Parathyroid adenoma (tissue), 2 donors: ENCODE measurements around the gene PKN1.

ENCODE experiments used
- H2AFZ ChIP-seq: fragments of 300-600 bp; sonication (generic); one replicate; pipeline ENCODE4 v1.7.0; 2017; ENCODE audit warnings: antibody characterized with exemption, mild to moderate bottlenecking
- H3K27ac ChIP-seq: fragments of 300-600 bp; sonication (generic); one replicate; pipeline ENCODE4 v1.7.0; 2017
- H3K27me3 ChIP-seq: fragments of 300-600 bp; sonication (generic); one replicate; pipeline ENCODE4 v1.7.0; 2017; ENCODE audit warnings: low read length; ENCODE audit not compliant: control insufficient read depth, insufficient read depth
- H3K36me3 ChIP-seq: fragments of 300-600 bp; sonication (generic); one replicate; pipeline ENCODE4 v1.7.0; 2017; ENCODE audit warnings: low read length; ENCODE audit not compliant: control insufficient read depth, insufficient read depth
- H3K4me1 ChIP-seq: fragments of 300-600 bp; sonication (generic); one replicate; pipeline ENCODE4 v1.7.0; 2017; ENCODE audit warnings: control low read depth
- H3K4me2 ChIP-seq: fragments of 300-600 bp; sonication (generic); one replicate; pipeline ENCODE4 v1.7.0; 2017; ENCODE audit warnings: low read length
- H3K4me3 ChIP-seq: fragments of 300-600 bp; sonication (generic); one replicate; pipeline ENCODE4 v1.7.0; 2017; ENCODE audit warnings: low read depth, low read length
- H3K79me2 ChIP-seq: fragments of 300-600 bp; sonication (generic); one replicate; pipeline ENCODE4 v1.7.0; 2017; ENCODE audit warnings: control low read depth
- H3K9ac ChIP-seq: fragments of 300-600 bp; sonication (generic); one replicate; pipeline ENCODE4 v1.7.0; 2017; ENCODE audit warnings: mild to moderate bottlenecking
- H3K9me3 ChIP-seq: fragments of 300-600 bp; sonication (generic); one replicate; pipeline ENCODE4 v1.7.0; 2017; ENCODE audit warnings: low read length; ENCODE audit not compliant: control insufficient read depth
- TF ChIP-seq, protein P1 (sequence below): fragments of 300-600 bp; sonication (generic); IDR thresholded peaks from one replicate; pipeline ENCODE4 v1.7.0; 2017; ENCODE audit warnings: antibody characterized with exemption, mild to moderate bottlenecking
- donor health status: primary hyperparathyroidism.

Gene PKN1

DNA sequence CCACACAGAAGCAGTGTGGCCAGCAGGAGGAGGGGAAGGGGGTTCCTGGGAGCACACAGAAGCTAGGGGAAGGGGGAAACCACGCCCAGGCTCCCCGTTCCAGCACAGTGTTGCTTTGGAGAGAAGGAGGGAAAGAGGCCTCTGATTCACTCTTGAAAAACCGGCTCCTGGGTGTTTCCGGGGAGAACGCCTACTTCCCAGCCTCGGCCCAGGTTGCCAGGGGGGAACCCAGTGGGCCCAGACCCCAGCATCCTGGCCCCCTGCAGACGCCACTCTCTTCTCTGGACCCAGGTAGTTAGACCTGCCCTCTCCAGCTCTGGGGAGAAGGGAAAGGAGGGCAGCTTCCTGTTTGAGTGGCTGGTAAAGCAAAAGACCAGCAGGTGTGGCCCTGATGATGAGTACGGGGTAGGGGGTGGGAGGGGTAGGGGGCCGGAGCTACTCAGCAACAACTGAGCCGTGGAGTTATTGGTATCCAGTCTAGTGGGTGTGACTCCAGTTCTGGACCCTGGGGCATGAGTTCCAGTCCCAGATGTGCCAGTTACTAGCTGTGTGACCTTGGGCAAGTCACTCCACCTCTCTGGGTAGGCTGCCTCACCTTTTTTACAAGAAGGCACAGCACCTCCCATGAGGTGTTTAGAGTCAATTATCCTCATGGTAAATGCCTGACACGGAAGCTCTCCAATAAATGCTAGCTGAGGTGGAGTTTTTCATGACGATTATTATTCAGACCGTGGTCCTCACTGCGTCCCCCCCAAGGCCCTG, 62.0 kb downstream of the PKN1 start:
- Histone ChIP-seq H3K27ac (no peak overlapping the region), H3K4me3 (peak overlapping the region; percentile 69), H3K4me1 (peaks cover 12% of the 10 kb centered on the region), H3K9me3 (no peaks in the 10 kb centered on the region), H2AFZ (peak overlapping the region; percentile 26), H3K27me3 (no peaks in the 10 kb centered on the region), H3K79me2 (peaks cover 3% of the 10 kb centered on the region), H3K9ac (no peak overlapping the region), H3K4me2 (peak overlapping the region; percentile 72), H3K36me3 (no peaks in the 10 kb centered on the region)
- TF ChIP-seq, protein P1, sequence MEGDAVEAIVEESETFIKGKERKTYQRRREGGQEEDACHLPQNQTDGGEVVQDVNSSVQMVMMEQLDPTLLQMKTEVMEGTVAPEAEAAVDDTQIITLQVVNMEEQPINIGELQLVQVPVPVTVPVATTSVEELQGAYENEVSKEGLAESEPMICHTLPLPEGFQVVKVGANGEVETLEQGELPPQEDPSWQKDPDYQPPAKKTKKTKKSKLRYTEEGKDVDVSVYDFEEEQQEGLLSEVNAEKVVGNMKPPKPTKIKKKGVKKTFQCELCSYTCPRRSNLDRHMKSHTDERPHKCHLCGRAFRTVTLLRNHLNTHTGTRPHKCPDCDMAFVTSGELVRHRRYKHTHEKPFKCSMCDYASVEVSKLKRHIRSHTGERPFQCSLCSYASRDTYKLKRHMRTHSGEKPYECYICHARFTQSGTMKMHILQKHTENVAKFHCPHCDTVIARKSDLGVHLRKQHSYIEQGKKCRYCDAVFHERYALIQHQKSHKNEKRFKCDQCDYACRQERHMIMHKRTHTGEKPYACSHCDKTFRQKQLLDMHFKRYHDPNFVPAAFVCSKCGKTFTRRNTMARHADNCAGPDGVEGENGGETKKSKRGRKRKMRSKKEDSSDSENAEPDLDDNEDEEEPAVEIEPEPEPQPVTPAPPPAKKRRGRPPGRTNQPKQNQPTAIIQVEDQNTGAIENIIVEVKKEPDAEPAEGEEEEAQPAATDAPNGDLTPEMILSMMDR, result no peak

DNA sequence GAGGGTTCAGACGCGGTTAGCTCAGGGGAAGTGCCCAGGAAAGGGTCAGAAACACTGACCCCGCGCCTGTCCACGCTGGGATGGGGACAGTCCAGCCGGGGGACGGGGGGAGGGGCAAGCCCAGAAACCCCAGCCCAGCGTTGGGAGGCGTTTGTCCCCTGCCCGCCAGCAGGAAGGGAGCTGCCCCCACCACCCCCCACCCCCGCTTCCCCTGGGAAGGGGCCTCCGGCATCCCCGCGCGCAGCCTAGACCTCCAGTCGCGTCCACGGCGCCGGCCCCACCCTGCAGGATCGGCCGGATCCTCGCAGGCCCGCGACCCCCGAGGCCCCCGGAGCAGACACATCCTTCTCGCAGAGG, 62.5 kb downstream of the PKN1 start:
- H2AFZ ChIP-seq, result peak overlapping the region; percentile 26
- H3K27ac ChIP-seq, result no peak overlapping the region
- H3K4me1 ChIP-seq, result peaks cover 12% of the 10 kb centered on the region
- no peak overlapping the region for H3K9ac ChIP-seq
- peaks cover 3% of the 10 kb centered on the region for H3K79me2 ChIP-seq
- H3K27me3 ChIP-seq, result no peaks in the 10 kb centered on the region
- peak overlapping the region; percentile 72 for H3K4me2 ChIP-seq
- TF ChIP-seq, protein P1, result no peak
- no peaks in the 10 kb centered on the region for H3K9me3 ChIP-seq
- H3K4me3 ChIP-seq, result peak overlapping the region; percentile 69
- no peaks in the 10 kb centered on the region for H3K36me3 ChIP-seq

DNA sequence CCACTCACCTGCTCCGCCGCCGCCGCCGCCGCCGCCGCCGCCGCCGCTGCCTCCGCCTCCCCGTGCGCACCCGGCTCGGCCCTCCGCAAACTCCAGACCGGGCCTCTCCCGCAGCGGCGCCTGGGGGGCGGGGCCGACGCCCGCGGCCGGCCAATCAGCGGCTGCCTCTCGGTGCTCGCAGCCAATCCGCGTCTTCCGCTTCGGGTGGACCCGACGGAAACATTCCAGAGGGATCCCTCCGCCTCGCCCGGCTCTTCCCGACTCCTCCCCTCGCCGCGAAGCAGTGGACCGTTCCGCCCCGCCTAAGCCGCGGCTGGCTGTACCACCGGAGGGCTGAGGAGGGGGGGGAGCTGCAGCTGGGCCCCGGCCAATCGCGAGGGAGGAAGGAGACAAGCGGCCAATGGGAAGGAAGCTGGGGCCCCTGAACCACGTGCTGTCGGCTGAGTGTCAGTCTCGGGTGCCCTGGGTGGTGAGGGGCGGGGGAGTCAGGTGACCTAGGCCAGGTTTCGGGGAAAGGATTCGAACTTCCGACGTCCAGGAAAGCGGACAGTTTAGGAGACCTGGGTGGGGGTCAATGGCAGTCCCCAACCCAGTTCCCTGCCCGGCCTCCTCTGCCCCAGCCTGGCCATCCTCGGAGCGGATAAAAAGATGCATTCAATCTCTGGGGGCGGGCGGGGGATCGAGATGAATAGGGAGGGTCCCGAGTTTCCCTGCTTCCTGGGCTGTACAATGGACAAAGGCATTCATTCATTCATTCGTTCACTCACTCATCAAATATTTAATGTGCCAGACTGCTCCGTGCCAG, 63.1 kb downstream of the PKN1 start, which contains the start of gene GIPC1:
Gene GIPC1 (minus strand): TSS at position 99 of the 805 bp plus-strand sequence. CDS start 13,151 bp downstream, outside the sequence.
- H3K9me3 ChIP-seq, result no peaks in the 10 kb centered on the region
- no peak within 1 kb of the TSS for H3K9ac ChIP-seq
- H3K27me3 ChIP-seq, result no peaks in the 10 kb centered on the region
- H3K4me1 ChIP-seq, result peaks cover 12% of the 10 kb centered on the region
- peaks cover 3% of the 10 kb centered on the region for H3K79me2 ChIP-seq
- peak within 1 kb of the TSS; percentile 69 for H3K4me3 ChIP-seq
- no peaks in the 10 kb centered on the region for H3K36me3 ChIP-seq
- H2AFZ ChIP-seq, result peak within 1 kb of the TSS; percentile 26
- peak within 1 kb of the TSS; percentile 83 for H3K27ac ChIP-seq
- H3K4me2 ChIP-seq, result peak within 1 kb of the TSS; percentile 78
- TF ChIP-seq, protein P1, result no peak

DNA sequence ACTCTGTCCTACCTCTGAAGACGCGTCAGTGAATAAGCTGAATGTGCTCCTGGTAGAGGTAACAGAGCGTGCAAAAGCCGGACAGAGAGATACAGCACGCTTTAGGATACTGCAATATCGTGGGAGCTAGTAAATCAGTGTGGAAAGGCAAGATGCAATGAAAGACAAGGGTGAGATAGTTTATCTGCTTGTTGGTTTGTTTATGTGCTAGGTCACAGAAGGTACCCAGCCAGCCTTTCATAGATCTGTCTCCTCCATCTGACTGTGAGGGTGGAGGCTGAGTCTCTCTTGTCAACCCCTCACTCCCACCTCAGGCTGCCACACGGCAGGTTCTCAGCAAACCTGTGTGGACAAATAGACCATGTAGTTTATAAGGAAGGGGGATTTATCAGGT, 63.7 kb downstream of the PKN1 start:
- TF ChIP-seq, protein P1, result no peak
- peaks cover 12% of the 10 kb centered on the region for H3K4me1 ChIP-seq
- no peaks in the 10 kb centered on the region for H3K36me3 ChIP-seq
- peak overlapping the region; percentile 7 for H3K4me3 ChIP-seq
- peak overlapping the region; percentile 78 for H3K4me2 ChIP-seq
- peaks cover 3% of the 10 kb centered on the region for H3K79me2 ChIP-seq
- no peaks in the 10 kb centered on the region for H3K27me3 ChIP-seq
- H3K9me3 ChIP-seq, result no peaks in the 10 kb centered on the region
- peak overlapping the region; percentile 83 for H3K27ac ChIP-seq
- no peak overlapping the region for H3K9ac ChIP-seq
- H2AFZ ChIP-seq, result peak overlapping the region; percentile 26
